ENCODE measurements around the gene BUD31.

DNA sequence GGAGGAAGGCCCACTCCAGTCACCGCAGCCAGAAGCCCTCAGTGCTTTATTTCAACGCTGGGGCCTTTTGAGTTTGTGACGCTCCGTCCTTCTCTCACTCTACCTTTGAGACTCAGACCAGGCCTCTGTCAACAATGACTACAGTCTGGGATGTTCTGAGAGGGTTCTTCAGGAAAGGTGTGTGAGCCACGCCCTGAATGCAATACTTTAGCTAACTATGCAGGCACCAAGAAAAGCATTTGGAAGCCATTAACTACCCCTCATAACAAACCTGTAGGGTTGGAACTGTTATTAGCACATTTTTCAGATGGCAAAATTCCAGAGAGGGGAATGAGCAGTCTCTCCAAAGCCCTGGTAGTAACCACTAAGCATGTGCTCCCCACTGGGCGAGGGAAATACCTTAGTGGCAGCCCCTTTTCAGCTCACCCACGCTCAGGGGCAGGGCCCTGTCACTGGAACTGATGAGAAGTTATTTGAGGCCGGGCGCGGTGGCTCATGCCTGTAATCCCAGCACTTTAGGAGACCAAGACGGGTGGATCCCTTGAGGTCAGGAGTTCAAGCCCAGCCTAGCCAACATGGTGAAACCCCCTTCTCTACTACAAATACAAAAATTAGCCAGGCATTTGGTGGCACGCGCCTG is 39.9 kb upstream of the BUD31 start:
- TF ChIP-seq, protein P1, sequence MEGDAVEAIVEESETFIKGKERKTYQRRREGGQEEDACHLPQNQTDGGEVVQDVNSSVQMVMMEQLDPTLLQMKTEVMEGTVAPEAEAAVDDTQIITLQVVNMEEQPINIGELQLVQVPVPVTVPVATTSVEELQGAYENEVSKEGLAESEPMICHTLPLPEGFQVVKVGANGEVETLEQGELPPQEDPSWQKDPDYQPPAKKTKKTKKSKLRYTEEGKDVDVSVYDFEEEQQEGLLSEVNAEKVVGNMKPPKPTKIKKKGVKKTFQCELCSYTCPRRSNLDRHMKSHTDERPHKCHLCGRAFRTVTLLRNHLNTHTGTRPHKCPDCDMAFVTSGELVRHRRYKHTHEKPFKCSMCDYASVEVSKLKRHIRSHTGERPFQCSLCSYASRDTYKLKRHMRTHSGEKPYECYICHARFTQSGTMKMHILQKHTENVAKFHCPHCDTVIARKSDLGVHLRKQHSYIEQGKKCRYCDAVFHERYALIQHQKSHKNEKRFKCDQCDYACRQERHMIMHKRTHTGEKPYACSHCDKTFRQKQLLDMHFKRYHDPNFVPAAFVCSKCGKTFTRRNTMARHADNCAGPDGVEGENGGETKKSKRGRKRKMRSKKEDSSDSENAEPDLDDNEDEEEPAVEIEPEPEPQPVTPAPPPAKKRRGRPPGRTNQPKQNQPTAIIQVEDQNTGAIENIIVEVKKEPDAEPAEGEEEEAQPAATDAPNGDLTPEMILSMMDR (IDR thresholded peaks at IDR 0.05), result no peak
- TF ChIP-seq POLR2A (IDR thresholded peaks at IDR 0.05) (no peak), EP300 (IDR thresholded peaks at IDR 0.05) (no peak)
